T-helper 17 cell (primary cell): ENCODE results near the gene SP100. TPM values are rescaled to one million over a fixed set of nuclear protein-coding genes. Genes with fewer than 3 reads are reported as not detected.

ENCODE experiments used
- ATAC-seq: fragments of 150-1000 bp; cut with Tn5 transposase; 2 replicates; pipeline ENCODE4 v1.10.0; 2021; ENCODE audit warnings: mild to moderate bottlenecking, moderate library complexity
- DNase-seq, 3 donors: peaks; one replicate each; pipeline versions ENCODE4 v3.0.0 to v3.0.0-alpha.2; 2020 to 2021
- H3K9me3 ChIP-seq: one replicate; pipeline ENCODE4 v1.7.0; 2013; ENCODE audit warnings: low read length, mild to moderate bottlenecking; ENCODE audit not compliant: control insufficient read depth, poor library complexity, severe bottlenecking
- H3K27ac Mint-ChIP-seq: one replicate; pipeline ENCODE4 v1.8.0; 2022; ENCODE audit warnings: mild to moderate bottlenecking, moderate library complexity, mixed read lengths
- H3K27me3 Mint-ChIP-seq: one replicate; pipeline ENCODE4 v1.8.0; 2022; ENCODE audit warnings: mixed read lengths
- H3K36me3 Mint-ChIP-seq: one replicate; pipeline ENCODE4 v1.8.0; 2022; ENCODE audit warnings: low read depth, mixed read lengths
- H3K4me1 Mint-ChIP-seq: one replicate; pipeline ENCODE4 v1.8.0; 2022; ENCODE audit warnings: mild to moderate bottlenecking, mixed read lengths
- H3K4me3 Mint-ChIP-seq: one replicate; pipeline ENCODE4 v1.8.0; 2022; ENCODE audit warnings: mild to moderate bottlenecking, moderate library complexity, mixed read lengths
- total RNA-seq, 4 donors: library from RNA in 2 of 4; stranded (reverse) in 2 of 4; gene quantifications; one replicate each; pipeline ENCODE4 v1.2.3 and lab custom pipeline; 2022 to 2026

The SP100 gene
- total RNA-seq, 2 donors from 2014 or later: 220 to 246 TPM

GRCh38 chr2:230590333-230590732, 174.3 kb downstream of the SP100 start:
- Mint-ChIP-seq H3K36me3 (peaks cover 2% of the 10 kb centered on the region), H3K4me3 (no peak overlapping the region), H3K4me1 (peaks cover 23% of the 10 kb centered on the region), H3K27ac (peak overlapping the region; percentile 79), H3K27me3 (no peaks in the 10 kb centered on the region)
- no peak for ATAC-seq
- no peak for DNase-seq
- H3K9me3 ChIP-seq: no peaks in the 10 kb centered on the region

DNA sequence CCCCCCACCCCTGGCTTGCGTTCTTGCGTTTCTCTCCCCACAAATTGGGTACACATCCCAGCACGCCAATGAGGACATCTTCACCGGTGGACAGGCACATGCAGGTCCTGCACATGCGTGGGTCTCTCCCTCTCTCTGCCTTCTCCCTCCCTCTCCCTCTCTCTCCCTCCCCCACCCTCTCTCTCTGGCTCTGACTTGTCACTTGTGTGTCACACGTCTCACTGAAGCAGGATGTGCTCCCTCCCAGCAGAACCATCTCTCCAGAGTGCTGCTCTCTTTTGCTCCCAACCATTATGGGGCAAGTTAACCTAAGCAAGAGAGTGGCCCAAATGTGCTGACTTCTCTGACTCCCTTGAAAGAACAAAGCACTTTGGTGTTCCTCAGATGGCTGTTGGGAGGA, 175.8 kb downstream of the SP100 start:
- no peaks in the 10 kb centered on the region for H3K9me3 ChIP-seq
- Mint-ChIP-seq H3K27me3 (no peaks in the 10 kb centered on the region), H3K4me1 (peaks cover 23% of the 10 kb centered on the region), H3K36me3 (peaks cover 2% of the 10 kb centered on the region), H3K4me3 (peak overlapping the region; percentile 3), H3K27ac (peak overlapping the region; percentile 32)
- ATAC-seq (no peak), DNase-seq (no peak)

GRCh38 chr2:230592775-230593174, 176.8 kb downstream of the SP100 start:
- no peaks in the 10 kb centered on the region for H3K27me3 Mint-ChIP-seq
- H3K4me1 Mint-ChIP-seq: peaks cover 27% of the 10 kb centered on the region
- no peaks in the 10 kb centered on the region for H3K9me3 ChIP-seq
- ATAC-seq (no peak), DNase-seq (no peak)
- H3K27ac Mint-ChIP-seq: no peak overlapping the region
- H3K36me3 Mint-ChIP-seq: peaks cover 2% of the 10 kb centered on the region
- H3K4me3 Mint-ChIP-seq: no peak overlapping the region

Other genes starting within 250 kb of the SP100 start
- gene SP110, start 196.2 kb upstream of the SP100 start, total RNA-seq: 10 to 100 TPM; 72.5 to 77.1 TPM
- gene SP140, start 190.5 kb upstream of the SP100 start, total RNA-seq: 10 to 100 TPM; 67.2 to 68.2 TPM
- 10 to 100 TPM; 64.7 to 85.6 TPM for gene SP140L, start 89.0 kb upstream of the SP100 start, total RNA-seq